Progenitor cell of endocrine pancreas (in vitro differentiated cells): Measurements from ENCODE around the gene FOXL1. TPM values are rescaled to one million over a fixed set of nuclear protein-coding genes. Genes with fewer than 3 reads are reported as not detected.
A peak's percentile ranks its signal among the peaks of the same experiment; 100 is the strongest.

ENCODE experiments used
- DNase-seq: peaks from one replicate; pipeline ENCODE4 v3.0.0; 2021; ENCODE audit warnings: low spot score; ENCODE audit not compliant: unreplicated experiment
- H3K27ac Mint-ChIP-seq: 2 replicates; pipeline ENCODE4 v1.8.0; 2021; ENCODE audit warnings: mild to moderate bottlenecking, moderate library complexity, mixed read lengths
- H3K27me3 Mint-ChIP-seq: 2 replicates; pipeline ENCODE4 v1.8.0; 2021; ENCODE audit warnings: mixed read lengths
- H3K36me3 Mint-ChIP-seq: 2 replicates; pipeline ENCODE4 v1.8.0; 2022; ENCODE audit warnings: mixed read lengths; ENCODE audit not compliant: insufficient read depth
- H3K4me1 Mint-ChIP-seq: 2 replicates; pipeline ENCODE4 v1.8.0; 2021; ENCODE audit warnings: low read depth, mixed read lengths
- H3K4me3 Mint-ChIP-seq: 2 replicates; pipeline ENCODE4 v1.8.0; 2021; ENCODE audit warnings: low read depth, mild to moderate bottlenecking, moderate library complexity, mixed read lengths
- H3K9me3 Mint-ChIP-seq: 2 replicates; pipeline ENCODE4 v1.8.0; 2021; ENCODE audit warnings: low read depth, mixed read lengths
- CTCF ChIP-seq: fragments of 200-600 bp; sonication (generic); IDR thresholded peaks from one replicate; pipeline ENCODE4 v1.5.0; 2021; ENCODE audit warnings: antibody characterized with exemption, mild to moderate bottlenecking; ENCODE audit not compliant: unreplicated experiment
- total RNA-seq: library from RNA; stranded (reverse); gene quantifications from 2 replicates; pipeline ENCODE4 v1.2.1, GENCODE V29; 2021

Gene FOXL1
- total RNA-seq, 1 donor from 2014 or later, result not detected

GRCh38 chr16:86562356-86562755 is 16.0 kb upstream of the FOXL1 start:
- Mint-ChIP-seq H3K9me3 (no peaks in the 10 kb centered on the region), H3K4me3 (no peak overlapping the region), H3K4me1 (peaks cover 11% of the 10 kb centered on the region), H3K27me3 (peaks cover 68% of the 10 kb centered on the region), H3K27ac (no peak overlapping the region), H3K36me3 (no peaks in the 10 kb centered on the region)
- no peak for DNase-seq
- no peak for TF ChIP-seq CTCF

GRCh38 chr16:86563469-86564345 is 14.6 kb upstream of the FOXL1 start:
- Mint-ChIP-seq H3K27ac (peak overlapping the region; percentile 71), H3K36me3 (no peaks in the 10 kb centered on the region), H3K9me3 (no peaks in the 10 kb centered on the region), H3K4me1 (peaks cover 11% of the 10 kb centered on the region), H3K4me3 (peak overlapping the region; percentile 52), H3K27me3 (peaks cover 63% of the 10 kb centered on the region)
- DNase-seq, result peak; percentile 88
- peak; percentile 99 for TF ChIP-seq CTCF

GRCh38 chr16:86565181-86565631 is 13.1 kb upstream of the FOXL1 start:
- no peaks in the 10 kb centered on the region for H3K36me3 Mint-ChIP-seq
- H3K4me1 Mint-ChIP-seq, result peaks cover 11% of the 10 kb centered on the region
- H3K4me3 Mint-ChIP-seq, result no peak overlapping the region
- H3K9me3 Mint-ChIP-seq, result no peaks in the 10 kb centered on the region
- H3K27me3 Mint-ChIP-seq, result peaks cover 74% of the 10 kb centered on the region
- no peak for DNase-seq
- TF ChIP-seq CTCF, result no peak
- no peak overlapping the region for H3K27ac Mint-ChIP-seq

- H3K4me1 Mint-ChIP-seq, result peaks cover 11% of the 10 kb centered on the region
- no peak overlapping the region for H3K27ac Mint-ChIP-seq
- H3K27me3 Mint-ChIP-seq, result peaks cover 76% of the 10 kb centered on the region
- TF ChIP-seq CTCF, result no peak
- H3K4me3 Mint-ChIP-seq, result no peak overlapping the region
- no peaks in the 10 kb centered on the region for H3K9me3 Mint-ChIP-seq
- H3K36me3 Mint-ChIP-seq, result no peaks in the 10 kb centered on the region
- DNase-seq, result no peak
Observed at GRCh38 chr16:86565644-86566511, 12.5 kb upstream of the FOXL1 start.

- peak; percentile 60 for DNase-seq
- TF ChIP-seq CTCF, result no peak
- no peaks in the 10 kb centered on the region for H3K36me3 Mint-ChIP-seq
- H3K4me1 Mint-ChIP-seq, result peaks cover 11% of the 10 kb centered on the region
- H3K9me3 Mint-ChIP-seq, result no peaks in the 10 kb centered on the region
- H3K4me3 Mint-ChIP-seq, result peak within 1 kb of the TSS; percentile 38
- H3K27ac Mint-ChIP-seq, result no peak within 1 kb of the TSS
- H3K27me3 Mint-ChIP-seq, result peaks cover 79% of the 10 kb centered on the region
Observed at GRCh38 chr16:86566601-86566965, 11.8 kb upstream of the FOXL1 start, which contains the start of gene FOXC2. Gene FOXC2, plus strand, starts transcription at chr16:86566829. Its CDS starts 507 bp downstream, at chr16:86567336.
